Ureter (tissue), 1 donor: ENCODE data around the gene B3GNT5. TPM values are rescaled to one million over a fixed set of nuclear protein-coding genes. Genes with fewer than 3 reads are reported as not detected.
A peak's percentile ranks its signal among the peaks of the same experiment; 100 is the strongest.

Source experiments
- DNase-seq: peaks from one replicate; pipeline ENCODE4 v3.0.0-alpha.2; 2020; ENCODE audit warnings: low spot score
- total RNA-seq: library from RNA; stranded (reverse); gene quantifications from one replicate; pipeline ENCODE4 v1.2.4, GENCODE V29; 2023
- donor health status: DM: yes; HTN: yes; CAD: no.

The B3GNT5 gene
- total RNA-seq, 1 donor from 2014 or later, result 20.3 TPM

DNA sequence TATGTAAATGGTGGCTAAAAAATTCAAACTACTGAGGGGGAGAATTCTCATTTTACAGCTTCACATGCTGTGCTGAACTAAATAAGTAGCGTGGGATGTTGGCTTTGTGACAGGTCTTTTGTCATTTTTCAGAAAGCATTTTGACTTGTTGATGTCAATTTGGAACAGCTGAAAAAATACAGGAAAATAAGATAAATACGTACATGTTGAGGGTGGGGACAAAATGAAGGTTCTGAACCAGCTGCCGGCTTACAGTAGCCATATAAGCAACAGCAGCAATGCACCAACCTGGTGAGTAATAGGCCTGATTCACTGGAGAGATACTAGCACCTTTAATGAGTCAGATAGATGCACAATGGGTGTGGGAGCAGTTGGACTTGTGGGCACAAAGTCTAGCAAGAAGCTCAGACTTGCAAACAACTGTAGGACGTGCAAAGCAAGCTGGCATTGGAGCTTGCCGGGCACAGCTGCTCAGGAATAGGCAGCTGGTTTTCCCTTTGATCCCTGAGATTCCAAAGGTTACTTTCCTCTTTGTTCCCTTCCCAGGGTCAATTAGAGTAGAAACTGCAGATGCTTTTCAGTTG is 12.9 kb downstream of the B3GNT5 start:
- DNase-seq, result no peak

DNA sequence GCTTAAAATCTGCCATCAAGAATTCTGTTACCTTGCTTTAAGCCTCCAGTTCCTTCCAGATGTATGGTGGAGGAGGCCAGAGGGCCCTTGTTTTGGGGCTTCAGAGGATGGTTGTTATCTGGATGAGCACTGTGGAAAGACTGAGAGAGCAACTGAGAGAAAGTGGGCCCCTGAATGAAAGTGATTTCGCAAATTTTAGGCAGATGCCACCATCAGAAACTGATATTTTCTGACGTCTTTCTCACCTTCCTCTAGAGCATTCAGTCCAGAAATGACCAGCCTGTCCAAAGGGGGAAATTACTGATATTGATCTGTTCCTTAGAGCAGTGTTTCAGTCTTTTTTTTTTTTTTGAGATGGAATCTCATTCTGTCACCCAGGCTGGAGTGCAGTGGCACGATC is 13.4 kb downstream of the B3GNT5 start:
- DNase-seq, result no peak

DNA sequence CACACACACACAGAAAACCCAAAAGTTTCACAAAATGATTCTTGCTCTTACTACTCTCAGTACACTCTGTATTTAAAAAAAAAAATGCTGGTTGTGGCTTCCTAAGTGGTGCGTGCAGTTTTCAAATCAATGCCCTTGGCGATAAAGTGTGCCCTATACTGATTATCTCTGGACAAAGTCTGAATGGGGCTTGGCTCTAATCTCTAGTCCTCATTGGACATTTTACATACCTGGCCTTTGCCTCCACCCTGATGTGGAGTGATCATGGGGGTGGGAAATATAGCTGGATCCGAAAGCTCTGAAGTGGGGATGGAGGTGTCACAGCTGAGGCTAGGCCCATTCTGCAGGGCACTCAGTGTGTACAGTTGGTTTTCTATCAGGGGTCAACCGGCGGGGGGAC is 14.1 kb downstream of the B3GNT5 start:
- no peak for DNase-seq

DNA sequence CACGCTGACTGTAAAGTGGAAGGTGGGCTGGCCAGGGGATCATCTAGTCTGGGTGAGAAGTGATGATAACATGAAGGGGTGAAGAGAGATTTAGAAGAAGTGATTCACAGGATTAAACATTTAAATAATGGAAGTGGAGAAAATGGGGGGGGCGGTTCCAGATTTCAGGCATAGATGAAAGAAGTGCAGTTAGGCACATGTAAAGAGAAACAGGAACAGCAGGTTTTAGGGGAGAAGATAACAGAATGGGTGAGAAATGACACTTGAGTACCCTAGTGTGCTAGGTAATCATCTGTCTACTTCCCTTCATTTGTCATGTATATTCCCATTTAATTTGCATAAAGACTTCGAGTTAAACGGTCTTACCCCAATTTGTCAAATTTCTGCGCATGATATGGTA is 15.3 kb downstream of the B3GNT5 start:
- no peak for DNase-seq

DNA sequence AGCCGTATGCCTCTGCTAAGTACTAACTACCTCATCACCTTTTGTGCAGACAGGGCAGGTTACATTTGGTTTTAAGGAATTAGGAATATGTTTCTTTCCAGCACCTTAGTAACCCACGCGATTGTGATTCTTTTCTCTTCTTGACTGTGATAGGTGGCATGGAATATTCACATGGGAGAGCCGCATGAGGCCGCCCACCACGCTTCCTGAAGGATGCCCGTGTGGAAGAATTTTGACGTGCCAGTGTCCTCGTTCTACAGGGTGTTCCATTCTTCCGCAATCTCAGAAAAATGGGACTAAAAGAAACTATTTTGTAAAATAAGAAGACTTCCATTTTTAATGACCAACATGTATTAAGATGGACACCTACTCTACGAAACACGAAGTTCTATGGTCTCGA is 16.3 kb downstream of the B3GNT5 start:
- no peak for DNase-seq

DNA sequence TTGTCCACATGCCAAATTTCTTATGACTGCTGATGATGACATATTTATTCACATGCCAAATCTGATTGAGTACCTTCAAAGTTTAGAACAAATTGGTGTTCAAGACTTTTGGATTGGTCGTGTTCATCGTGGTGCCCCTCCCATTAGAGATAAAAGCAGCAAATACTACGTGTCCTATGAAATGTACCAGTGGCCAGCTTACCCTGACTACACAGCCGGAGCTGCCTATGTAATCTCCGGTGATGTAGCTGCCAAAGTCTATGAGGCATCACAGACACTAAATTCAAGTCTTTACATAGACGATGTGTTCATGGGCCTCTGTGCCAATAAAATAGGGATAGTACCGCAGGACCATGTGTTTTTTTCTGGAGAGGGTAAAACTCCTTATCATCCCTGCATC is 17.3 kb downstream of the B3GNT5 start:
- no peak for DNase-seq

DNA sequence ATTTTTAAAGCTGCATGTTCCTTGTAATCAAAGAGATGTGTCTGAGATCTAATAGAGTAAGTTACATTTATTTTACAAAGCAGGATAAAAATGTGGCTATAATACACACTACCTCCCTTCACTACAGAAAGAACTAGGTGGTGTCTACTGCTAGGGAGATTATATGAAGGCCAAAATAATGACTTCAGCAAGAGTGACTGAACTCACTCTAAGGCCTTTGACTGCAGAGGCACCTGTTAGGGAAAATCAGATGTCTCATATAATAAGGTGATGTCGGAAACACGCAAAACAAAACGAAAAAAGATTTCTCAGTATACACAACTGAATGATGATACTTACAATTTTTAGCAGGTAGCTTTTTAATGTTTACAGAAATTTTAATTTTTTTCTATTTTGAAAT is 19.1 kb downstream of the B3GNT5 start:
- DNase-seq, result no peak

DNA sequence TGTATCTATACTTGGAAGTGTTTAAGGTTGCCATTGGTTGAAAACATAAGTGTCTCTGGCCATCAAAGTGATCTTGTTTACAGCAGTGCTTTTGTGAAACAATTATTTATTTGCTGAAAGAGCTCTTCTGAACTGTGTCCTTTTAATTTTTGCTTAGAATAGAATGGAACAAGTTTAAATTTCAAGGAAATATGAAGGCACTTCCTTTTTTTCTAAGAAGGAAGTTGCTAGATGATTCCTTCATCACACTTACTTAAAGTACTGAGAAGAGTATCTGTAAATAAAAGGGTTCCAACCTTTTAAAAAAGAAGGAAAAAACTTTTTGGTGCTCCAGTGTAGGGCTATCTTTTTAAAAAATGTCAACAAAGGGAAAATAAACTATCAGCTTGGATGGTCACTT is 19.7 kb downstream of the B3GNT5 start:
- DNase-seq, result no peak

DNA sequence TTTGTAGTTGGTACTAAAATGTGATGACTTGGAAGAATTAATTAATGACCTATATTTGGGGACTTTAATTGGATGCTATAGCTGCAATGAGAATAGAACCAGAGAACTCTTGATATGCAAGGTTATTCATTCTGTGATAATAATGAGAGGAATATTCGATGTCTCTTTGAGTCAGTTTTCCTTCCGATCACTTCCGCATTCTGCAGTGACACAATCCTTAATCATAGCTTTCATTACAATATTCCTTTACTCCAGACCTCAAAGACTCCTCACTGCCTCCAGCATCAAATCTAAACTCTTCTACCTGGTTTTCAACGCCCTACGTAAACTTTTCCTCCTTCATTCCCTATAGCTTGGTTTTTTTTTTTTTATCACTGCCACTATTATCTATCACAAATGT is 21.6 kb downstream of the B3GNT5 start:
- no peak for DNase-seq

DNA sequence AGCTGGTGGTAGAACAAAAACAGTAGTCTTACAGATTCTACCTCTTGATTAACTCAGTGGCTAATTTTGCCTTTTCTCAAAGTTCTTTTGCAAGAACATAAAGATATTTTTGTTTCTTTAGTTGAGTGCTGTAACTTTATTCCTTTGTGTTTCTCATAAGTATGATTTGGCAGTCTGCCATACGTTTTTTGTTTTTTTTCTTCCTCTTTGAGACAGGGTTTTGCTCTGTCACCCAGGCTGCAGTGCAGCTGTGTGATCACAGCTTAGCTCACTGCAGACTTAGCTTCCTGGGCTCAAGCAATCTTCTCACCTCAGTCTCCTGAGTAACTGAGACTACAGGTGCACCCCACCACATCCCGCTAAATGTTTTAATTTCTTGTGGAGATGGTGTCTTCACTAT is 22.4 kb downstream of the B3GNT5 start:
- no peak for DNase-seq

DNA sequence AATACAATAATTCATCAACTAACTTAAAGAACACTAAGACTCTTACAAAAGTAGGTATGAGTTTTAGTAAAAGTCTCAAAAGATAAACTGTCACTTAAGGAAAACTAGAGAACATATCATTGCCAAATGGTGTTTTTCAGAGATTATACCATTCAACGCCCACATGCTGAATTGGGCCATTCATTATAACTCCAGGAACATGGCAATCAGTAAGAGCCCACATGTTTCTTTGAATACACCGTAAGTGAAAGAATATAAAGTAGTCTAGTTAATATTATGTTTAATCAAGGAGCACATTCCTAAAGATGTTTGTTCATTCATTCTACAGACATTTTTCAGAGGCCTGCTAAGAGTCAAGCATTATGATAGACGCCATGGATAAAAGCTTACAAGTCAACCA is 22.9 kb downstream of the B3GNT5 start:
- DNase-seq, result no peak

DNA sequence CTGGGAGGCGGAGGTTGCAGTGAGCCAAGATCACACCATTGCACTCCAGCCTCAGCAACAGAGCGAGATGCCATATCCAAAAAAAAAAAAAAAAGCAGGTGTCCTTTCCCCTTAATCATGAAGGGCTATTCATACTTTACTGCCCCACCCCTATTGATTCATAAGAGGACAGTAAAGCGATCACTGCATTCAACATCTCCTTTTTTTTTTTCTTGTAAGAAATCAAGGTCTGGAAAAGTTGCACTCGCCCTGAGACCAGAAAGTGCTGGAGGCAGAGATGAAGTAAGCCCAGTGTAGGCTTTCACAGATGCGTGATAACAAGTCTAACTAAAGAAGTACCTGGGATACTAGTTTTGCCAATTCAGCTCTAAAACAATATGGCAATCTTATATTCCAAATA is 24.2 kb downstream of the B3GNT5 start:
- no peak for DNase-seq

DNA sequence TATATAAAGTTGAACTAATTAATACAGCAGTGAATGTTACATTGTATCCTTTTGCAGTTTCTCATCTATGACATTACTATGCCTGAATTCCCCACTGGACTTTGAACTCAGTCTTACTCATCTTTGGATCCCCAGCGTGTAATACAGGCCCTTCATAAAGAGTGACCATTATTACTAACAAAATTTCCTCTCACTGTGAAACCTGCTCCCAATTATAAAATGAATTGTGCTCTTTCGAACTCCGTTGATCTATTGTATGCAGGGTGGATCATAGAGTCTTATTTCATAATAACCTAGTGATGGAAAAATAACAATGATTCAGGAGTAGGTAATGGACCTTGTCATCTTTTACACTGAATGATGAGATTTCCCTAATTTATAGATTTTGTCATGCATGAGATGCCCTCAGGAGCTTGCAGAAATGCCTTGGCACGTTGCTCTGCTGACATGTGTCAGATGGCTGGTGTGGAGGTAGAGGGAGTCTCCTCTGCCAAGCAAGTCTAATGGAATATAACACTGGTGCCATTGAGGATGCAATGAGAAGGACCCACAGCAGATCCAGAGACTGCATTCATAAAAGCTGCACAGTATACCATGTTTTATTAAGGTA is 25.5 kb downstream of the B3GNT5 start:
- DNase-seq, result no peak

DNA sequence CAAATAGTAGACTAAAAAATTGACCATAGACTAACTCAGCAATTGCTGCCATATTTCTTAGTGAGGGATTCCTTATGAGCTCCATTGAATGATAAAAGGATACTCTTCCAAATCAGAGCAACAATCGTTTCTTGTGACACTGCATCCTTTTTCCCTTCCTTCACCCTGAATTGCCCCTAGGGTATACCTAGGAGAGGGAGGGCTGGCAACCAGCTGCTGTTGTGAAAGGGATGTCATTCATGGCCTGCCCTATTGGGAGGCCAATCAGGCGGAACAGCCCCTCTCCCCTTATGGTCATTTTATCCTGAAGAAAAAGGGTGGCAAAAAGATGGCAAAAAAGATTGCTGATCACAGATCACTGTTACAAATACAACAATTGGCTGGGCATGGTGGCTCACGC is 26.3 kb downstream of the B3GNT5 start:
- no peak for DNase-seq

DNA sequence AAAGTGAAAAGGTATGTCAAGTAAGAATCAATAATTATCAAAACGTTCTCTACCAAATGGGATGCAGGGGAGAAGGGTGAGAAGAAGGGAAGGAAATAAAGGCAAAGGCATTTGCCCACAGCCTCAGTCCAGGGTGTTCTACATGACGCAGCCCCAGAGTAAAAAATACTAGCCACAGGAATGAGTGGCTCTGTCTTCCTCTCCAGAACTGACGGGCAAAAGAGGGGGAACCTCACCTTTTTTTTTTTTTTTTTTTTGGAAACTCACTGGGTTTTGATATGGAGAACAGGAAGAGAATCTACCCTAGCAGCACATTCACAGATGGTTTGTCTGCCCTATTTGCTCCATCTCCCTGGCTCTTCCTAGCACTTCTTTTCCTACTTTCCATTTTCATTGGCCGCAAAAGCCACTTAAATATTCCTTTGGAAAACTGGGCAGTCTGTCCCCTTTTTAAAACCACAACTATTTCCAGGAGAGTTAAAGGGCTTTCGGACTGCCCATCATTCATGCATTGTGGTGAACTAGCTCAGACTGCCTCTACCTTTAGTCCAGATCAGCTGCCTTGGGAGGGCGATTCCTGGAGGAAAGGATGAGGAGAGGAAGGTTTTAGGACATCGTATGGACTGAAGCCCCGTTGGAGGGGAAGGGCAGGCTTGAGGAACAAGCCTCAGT is 28.2 kb downstream of the B3GNT5 start:
- no peak for DNase-seq

DNA sequence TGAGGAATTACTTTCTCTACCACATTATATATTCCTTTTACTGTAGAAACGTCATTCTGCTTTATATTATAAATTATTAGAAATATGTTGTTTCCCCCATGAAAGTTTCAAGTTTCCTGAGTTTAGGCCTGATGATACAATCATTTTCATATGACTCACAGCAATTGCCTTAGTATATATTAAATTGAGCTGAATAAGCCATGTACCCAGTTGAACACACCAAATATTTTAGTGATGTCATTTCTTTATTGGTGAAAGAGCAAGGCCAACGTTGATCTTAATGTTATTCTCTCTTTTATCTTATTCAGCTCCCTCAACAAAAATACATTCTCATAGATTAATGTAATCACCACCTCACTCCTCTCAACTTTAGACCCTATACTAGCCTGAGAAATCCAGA is 30.8 kb downstream of the B3GNT5 start:
- no peak for DNase-seq

DNA sequence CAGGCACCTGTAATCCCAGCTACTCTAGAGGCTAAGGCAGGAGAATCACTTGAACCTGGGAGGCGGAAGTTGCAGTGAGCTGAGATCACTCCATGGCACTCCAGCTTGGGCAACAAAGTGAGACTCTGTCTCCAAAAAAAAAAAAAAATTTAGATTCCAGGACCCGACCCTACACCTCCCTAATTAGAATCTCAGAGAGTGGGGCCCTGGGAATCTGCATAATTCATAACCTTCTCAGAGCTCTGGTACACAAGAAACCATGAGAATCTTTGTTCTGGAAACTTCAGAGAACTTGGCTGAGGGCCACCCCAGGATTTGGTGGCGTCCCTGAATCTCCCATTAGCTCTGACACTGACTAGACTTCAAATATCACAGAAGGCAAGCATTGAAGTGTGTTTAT is 31.5 kb downstream of the B3GNT5 start:
- DNase-seq, result no peak

DNA sequence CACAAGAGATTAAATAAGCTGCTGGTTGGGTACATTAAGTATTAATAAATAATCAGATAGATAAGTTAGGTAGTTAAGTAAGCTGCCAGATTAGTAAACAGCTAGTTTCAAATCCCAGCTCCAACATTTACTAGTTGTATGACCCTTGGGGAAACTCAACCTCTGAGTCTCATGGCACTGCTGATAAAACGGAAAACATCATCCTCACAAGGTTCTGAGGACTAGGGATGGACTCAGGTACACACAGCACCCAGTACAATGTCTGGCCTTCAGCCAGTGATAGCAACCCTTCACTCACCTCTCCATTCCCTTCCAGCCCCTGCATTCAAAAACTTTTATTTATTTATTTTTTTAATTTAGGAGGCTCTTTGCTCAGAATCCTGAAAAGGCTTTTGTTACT is 32.3 kb downstream of the B3GNT5 start:
- no peak for DNase-seq

DNA sequence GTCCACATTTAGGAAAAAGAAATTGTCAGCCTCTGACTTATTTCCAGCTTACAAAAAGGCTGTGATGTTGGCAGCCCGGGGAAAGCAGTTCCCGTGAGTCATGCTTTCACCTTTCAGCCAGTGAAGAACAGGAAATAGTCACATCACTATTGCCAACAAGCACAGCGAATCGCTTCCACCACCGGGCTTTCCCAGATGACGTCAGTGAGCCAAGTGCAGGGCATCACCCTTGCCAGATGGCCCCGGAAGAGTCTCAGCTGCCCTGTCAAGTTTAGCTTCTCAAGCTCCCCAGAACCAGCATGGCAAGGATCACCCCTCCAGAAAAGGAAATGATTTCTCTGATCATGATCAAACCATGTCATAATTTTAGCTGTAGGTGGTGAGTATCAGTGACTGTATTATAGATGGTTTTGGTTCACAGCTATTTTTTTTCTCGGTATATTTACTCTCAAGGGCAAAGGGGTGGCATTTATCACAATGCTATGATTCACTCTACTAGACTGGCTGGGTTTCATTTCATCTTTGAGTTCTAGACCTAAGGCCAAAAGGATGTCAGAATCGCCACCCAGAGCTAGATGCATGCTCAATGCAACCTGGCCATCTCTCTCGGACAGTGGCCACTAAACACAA is 32.9 kb downstream of the B3GNT5 start:
- peak; percentile 94 for DNase-seq

DNA sequence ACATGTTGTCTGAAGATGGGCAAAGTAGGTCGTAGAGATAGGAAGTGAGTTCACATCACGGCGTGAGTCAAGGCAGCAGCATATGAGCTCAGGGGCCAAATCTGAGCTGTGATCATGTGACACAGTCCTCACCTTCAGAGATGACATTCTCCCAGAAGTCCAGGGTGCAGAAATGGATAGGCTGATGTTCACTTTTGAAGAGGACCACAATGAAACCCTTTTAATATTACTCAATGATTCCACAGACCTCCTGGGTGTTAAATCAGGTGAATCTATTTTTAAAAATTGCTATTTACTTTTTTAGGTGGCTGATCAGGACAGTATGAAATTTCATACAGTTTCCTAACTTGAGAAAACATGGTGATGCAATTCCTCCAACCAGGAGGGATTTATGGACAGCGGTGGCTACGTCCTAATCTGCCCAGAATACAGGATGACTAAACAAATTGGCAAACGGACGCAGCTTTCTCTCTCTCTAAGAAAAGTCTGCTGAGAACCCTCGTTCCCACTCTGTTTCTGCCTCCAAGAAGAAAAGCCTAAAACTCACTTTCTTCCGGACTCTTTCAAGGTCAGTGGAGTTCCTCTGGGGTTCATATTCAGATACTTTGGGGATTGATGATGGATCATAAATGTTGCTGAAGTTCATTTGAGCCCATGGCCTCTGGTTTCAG is 34.4 kb downstream of the B3GNT5 start:
- DNase-seq, result no peak

DNA sequence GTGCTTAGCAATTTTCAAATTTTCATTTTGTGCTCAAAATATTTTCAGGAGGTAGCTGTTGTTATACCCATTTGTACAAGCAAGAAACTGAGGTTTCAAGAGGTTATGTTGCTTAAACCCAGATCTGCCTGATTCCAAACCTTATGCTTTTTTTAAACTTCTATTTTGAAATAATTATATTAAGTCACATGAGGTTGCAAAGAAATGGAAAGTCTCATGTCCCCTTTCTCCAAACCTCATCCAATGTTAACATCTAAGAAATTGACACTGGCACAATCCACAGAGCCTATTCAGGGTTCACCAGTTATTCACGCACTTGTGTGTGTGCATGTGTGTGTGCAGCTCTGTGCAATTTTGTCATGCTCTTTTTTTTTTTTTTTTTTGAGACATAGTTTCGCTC is 35.1 kb downstream of the B3GNT5 start:
- DNase-seq, result no peak

DNA sequence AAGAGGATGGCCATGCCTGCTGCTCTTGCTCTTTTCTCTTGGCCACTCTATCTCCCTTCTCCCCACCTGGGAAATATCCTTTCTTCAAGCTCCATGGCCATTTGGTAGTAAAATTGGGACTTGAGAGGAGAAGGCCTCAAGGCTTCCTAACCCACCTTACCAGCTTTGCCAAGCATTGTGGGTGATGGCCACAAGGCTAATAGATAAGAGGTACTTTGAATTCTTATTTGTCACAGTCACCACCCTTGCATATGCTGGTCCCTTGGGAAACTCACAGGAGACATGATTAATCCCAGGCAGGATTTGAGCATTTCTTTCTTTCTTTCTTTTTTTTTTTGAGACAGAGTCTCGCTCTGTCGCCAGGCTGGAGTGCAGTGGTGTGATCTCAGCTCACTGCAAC is 37.2 kb downstream of the B3GNT5 start:
- DNase-seq, result no peak
